Activated CD4-positive, alpha-beta T cell treated with anti-CD3 and anti-CD28 coated beads for 4 hours (primary cell): ENCODE results near the gene MBNL2.
"Not testable (repeated sequence)": the region's sequence is repeated elsewhere in the genome, so short reads cannot be mapped to it uniquely, and the experiment has no call there.

Experiments used
- DNase-seq, 2 donors: peaks; one replicate each; pipeline ENCODE4 v3.0.0-alpha.2; 2020

Gene MBNL2, protein sequence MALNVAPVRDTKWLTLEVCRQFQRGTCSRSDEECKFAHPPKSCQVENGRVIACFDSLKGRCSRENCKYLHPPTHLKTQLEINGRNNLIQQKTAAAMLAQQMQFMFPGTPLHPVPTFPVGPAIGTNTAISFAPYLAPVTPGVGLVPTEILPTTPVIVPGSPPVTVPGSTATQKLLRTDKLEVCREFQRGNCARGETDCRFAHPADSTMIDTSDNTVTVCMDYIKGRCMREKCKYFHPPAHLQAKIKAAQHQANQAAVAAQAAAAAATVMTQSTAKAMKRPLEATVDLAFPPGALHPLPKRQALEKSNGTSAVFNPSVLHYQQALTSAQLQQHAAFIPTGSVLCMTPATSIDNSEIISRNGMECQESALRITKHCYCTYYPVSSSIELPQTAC

DNA sequence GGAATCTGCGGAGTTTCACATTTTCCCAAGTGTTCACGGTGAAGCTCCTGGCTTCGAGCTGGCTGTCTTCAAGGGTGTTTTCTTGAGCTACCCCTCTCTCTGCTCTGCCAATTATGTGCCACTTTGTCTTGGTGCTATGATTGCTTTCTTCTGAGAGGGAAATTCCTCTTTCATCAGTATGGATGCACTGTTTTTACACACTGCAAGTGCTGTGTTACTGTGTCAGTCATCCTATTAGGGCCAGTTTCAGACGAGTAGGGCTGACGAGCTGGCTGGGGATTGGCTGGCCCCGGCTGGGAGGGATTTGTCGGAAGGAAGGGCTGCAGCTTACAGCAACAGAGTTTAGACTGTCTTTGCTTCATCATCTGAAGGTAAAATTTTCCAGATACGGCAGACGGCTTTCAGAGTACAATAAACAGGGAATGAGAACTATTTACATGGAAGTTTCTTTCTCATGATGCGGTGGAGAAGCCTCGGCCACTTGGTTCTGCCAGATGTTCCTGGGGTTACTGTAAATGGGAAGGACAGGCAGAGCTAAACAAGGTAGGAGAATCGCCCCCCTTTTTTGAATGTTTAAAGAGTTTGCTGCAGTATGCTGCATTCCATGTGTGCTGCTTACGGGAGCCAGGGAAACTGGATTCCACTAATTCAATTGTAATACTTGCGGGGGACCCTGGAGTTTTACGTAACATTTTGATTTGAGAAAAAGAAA, at the start of gene MBNL2:
Gene MBNL2, plus strand, starts transcription at position 345 of the 712 bp plus-strand sequence. CDS start 53,903 bp downstream, outside the sequence.
- DNase-seq, result peak; percentile 78 to 80

DNA sequence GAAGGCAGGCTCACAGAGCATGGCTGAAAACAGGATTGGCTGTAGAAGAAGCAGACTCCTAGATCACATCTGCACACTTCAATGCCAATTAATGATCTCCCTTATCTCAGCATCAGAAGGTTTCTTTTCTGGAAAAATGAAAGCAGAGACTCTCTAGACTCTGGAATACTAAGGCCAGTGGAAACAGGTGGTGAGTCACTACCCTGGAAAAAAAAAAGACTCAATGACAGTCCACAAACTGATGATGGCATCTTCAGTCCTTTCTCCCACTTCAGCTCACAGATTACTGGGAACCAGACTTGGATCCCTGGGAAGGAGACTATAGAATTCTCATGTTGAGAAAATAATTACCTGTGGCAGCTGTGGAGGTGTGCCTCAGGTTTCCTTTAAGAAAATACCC, 47.5 kb upstream of the MBNL2 start:
- no peak for DNase-seq

DNA sequence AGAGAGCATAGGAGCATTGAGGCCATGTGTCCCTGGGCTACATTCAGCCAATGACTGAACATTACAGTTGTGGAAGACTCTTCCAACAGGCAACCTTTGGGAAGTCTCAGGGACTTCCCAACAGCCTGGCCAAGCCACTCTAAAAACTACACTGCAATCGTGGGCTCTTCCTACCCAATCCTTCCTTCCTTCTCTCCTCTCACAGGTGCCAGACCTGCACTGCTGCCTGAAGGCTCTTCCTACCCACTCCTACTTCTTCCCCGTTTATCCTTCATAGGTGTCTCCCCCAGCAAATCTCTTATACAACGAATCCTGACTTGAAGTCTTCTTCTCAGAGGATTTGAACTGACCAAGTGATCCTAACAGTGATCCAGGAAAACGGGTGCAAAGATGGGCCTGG, 47.1 kb upstream of the MBNL2 start:
- no peak for DNase-seq

DNA sequence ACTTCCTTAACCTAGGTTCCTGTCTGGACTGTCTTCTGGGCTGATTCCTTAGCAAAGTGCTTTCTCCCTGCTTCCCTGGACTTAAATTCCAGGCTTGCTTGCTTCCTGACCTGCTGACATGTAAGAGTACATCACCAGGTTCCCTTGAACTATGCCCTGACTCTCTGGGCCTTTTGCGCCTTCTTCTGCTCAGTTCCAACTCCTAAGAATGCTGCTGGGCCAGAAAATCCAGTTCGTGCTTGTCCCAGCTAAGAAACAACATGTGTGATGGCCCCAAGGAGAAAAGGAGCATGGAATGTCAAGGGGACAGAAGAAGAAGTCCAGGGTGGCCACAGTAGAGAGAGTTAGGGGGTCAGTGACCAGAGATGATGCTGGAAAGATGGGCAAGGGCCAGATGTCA, 42.6 kb upstream of the MBNL2 start:
- no peak for DNase-seq

DNA sequence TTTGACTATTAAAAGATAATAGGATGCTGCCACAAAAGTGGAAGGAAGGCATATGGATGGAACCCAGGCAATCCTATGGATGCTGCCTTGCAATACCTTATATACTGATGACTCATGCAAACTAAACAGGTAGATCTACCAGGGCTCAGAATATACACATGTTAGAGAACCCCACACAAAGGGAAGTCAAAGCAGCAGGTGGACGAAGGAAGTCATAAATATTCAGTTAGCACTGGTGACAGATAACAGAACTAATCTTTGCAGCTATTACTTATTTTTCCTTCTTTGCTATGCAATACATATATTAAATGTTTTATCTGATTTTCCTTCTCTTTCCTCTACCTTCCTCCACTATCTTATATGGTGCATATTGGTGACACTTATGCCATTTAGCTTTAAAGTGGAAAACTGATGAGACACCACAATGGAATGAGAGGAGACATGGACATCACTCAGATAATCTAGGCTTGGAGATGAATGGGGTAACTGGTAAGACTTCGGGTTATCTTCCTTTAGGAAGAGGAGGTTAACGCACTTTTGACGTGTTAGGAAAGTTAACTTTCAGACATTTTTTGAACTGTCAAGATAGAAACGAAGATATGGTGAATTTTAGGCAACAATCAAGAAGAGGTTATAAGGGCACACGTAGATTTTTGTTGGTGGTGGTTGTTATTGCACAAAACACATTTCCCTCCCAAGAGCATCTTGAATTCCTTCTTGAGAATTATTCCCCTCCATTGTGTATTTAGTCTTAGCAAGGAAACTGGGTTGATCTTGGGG, 39.8 kb upstream of the MBNL2 start:
- DNase-seq, result no peak

DNA sequence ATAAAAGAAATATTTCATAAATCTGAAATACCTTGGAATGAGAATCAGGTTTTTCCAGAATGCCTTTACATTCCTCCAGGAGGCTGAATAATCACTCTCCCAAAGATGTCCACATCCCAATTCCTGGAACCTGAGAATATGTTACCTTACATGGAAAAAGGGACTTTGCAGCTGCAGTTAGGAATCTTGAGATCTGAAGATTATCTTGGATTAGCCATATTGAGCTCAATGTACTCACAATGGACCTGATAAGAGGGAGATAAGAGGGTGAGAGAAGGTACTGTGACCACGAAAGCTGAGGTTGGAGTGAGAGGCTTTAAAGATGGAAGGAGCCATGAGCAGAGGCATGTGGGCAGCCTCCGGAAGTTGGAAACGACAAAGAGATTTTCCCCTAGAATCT, 36.8 kb upstream of the MBNL2 start:
- no peak for DNase-seq

DNA sequence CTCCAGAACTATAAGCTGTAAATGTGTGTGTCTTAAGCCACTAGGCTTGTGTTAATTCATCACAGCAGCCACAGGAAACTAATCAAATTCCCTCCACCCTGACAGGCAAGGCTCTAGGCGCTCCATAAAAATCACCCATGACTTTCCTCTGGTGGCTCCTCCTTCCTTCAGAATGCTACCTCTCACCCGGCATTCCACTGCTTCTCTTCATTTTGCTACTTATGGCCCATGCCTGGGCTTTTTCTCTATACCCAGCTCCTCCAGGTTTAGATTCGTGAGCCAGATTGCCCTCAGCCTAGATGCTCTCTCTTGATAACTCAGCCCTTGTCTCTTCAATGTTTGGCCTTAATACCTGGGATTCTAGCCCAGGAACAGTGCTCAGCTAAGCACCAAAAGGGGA, 36.4 kb upstream of the MBNL2 start:
- no peak for DNase-seq

DNA sequence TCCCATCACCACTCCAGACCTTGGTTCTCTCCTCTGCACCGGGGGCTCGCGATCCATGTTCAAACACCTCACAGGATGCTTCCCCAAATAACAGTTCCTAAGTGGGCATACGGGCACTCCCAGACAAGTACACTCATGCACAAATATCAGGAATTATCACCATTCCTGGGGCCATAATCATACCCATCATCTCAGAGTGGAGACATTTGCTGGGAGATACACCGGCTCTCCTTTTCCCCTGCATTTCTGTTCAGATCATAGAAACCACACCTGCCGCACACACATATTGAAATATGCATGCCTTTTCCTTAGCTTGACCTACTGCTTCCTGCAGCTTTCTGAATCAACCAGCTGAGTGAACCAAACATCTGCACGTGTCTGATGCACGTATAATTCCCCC, 33.9 kb upstream of the MBNL2 start:
- no peak for DNase-seq

DNA sequence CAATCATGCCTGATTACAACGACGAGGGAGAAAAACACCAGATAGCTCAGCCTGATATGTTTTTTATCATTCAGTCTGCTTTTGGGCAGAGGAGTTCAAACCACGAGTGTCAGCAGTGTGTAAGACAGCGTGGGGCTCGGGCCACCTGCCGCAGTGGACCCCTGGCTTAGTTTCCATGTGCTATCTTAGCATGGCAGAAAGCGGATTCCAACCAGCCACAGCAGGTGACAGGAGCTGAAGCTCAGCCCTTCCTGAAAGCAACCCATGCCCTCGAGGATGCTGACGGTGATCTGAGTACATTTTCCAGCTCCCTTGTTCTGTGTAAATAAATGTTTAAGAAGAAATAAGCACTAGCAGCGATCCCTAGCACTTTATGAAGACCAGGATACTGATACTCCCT, 32.2 kb upstream of the MBNL2 start:
- DNase-seq, result no peak

DNA sequence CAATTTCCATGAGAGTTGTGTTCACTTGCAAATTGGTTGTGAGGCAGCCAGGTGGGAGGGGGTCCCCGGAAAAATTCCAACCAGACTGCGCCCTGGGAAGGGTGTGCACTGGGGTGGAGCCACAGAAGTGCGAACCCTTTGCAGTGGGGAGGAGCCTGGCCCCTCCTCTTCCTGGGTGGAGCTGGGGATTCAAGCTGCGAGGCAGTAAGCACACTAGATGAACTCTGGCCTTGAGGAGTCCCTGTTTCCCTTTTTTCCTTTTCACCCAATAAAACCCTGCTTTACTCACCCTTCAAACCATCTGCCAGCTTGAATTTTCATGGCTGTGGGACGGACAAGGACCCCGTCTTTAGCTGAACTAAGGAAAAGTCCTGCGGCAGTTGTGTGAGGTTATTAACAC, 31.0 kb upstream of the MBNL2 start:
- no peak for DNase-seq

DNA sequence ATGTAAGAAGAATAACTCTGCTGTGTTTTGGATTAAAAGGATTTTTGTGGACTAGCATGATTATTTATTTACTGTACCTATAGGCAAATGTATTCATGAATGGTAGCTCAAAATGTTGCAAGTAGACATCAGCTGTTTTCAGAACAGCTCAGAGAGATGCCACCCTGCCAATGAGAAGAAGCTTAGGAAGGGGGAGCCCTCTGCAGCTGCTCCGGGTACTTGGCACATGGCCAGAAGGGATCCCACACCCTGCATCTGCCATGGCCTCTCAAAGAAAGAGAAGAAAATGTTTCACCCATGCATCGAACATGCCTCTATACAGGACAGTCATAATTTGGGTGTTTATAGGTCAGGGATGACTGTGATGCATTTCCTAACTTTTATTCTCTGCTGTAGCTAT, 30.5 kb upstream of the MBNL2 start:
- no peak for DNase-seq

DNA sequence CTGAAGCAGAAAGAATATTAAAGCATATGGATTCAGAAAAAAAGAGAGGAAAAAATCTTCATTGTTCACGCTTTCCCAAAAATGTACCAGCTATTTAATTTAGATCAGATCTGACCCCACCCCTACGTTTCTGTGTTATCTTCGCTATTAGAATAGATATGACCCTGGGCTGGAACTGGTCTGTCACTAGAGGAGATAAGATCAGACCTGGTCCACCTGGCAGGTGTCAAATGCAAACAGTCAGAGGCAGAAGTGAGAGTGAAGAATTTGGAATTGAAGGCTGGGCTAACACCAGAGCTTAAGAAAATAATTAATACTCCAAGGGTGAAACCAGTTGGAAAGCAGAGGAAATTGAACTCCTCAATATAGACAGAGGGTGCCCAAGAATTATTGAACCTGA, 30.0 kb upstream of the MBNL2 start:
- DNase-seq, result no peak

DNA sequence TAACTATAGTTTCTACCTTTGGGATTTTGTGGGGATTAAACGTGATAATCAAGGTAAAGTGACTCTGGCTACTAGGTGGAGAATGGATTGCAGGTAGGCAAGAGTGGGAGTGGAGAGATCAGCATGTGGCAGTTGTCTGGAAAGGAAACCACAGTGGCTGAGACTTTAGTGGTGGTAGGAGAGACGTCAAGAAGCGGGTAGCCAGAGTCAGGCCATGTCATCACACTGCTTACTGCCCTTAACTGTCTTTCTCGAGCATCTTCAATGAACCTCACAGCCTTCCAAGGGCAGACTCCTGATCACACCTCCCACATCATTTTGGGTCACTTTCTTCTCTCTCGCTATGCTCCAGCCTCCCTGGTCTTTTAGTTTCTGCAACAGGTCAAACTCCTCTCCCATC, 28.6 kb upstream of the MBNL2 start:
- DNase-seq, result no peak

DNA sequence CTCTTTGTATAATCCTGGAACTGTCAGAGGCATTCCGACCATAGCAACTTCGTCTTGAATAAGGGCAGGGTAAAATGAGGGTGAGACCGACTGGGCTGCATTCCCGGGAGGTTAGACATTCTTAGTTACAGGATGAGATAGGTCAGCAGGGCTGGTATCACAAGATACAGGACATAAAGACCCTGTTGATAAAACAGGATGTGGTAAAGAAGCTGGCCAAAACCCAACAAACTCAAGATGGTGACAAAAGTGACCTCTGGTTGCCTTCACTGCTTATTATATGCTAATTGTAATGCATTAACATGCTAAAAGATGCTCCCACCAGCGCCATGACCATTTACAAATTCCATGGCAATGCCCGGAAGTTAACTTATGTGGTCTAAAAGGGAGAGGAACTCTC, 27.7 kb upstream of the MBNL2 start:
- DNase-seq, result no peak

DNA sequence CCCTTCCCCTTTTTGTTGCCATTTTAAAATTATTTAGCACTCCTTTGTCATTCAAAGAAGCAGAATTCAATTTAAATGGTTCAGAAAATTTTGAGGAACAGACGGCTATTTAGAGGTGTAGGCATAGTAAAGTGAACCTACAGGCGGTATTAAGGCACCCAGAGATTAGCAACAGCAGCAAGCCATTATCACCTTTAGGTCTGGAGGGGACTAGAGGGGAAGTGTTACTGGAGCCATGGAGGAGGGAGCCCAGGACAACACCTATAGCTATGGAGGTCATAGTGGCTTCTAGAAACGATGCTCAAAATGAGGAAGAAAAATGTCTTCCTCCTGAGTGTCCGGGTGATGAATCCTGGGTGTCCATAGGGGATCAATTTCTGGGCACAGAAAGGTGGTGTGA, 25.8 kb upstream of the MBNL2 start:
- no peak for DNase-seq

DNA sequence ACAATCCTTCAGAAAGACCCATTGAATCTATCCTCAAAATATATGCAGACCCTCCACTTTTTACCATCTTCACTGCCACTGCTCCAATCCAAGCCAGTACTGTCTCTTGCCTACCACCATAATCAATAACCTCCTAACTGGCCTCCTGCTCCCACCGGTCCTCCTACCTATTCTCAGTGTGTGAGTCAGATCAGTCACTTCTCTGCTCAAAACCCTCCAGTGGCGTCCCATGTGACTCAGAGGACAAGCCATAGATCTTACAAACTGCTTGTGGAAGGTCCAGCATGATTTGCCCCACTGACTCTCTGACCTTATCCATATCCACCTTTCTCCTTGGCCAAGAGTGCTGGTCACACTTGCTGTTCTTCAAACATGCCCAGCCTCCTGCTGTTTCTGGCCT, 23.4 kb upstream of the MBNL2 start:
- no peak for DNase-seq

DNA sequence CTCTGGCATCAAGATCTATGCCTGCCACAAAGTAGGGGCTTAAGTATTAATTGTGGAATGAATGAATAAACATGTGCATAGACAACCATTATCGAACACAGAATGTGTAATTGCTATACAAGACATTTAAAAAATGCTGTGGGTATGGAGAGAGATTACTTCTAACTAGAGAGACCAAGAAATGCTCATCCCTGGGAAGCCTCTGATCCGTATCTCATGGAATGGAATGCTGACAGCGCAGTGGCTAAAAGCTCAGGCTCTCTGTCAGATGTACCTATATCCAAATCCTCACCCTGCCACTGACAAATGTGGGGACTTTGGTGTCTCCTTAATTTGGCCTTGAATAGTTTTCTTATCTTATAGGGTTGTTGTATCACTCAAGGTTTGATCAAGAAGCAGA, 22.7 kb upstream of the MBNL2 start:
- no peak for DNase-seq

DNA sequence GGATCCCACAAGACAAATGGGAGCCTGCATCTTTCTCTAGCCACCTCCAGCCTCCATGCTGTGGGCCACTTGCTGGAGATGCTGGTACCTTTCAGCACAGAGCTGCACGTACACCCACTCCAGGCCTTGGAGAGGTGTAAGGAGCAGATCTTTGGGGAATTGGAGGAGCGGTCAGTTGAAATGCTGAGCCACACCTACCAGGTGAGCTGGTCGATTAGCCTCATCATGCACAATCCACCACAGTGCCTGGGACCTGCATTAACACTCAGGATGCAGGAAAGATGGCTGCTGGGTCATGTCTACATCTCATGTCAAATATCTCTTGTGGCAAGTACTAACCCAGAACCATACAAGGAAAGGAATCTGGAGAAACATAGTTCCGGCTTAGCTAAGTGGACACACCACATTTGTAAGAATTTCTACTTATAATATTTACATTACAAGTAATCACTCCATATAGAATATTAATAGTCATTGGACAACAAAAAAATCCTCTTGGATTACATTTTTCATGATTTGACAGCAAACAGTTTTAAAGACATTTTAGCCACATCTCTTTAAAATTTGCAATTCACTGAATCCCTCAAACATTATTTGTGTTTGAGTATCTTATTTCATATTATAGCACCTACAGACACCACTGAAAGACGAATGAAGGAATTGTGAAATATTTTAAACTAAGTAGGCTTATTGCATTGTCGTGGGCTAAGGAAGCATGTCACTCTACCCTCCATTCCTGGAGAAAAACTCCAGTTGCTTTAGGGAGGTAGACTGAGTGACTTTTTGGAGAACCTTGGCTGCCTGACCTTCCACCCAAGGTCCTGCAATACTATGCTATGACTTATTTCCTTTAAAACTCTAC, 21.8 kb upstream of the MBNL2 start:
- no peak for DNase-seq

DNA sequence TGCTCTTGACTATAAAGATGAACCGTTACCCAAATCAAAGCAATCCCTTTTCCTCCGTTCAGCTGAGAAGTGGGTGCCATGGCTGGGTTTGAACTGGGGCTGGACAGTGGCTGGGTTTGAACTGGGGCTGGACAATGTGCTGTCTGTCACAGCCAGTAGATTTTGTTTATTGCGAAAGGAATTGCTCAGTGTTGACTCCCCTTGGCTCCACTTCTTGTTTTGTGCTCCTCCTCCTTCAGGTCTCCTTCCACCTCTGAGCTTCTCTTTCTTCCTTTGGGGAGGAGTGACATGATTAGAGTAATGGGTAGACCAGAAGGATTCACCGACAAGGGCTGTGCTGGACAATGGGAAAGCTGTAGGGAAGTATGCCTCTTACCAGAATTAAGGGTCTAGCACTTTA, 19.4 kb upstream of the MBNL2 start:
- no peak for DNase-seq

DNA sequence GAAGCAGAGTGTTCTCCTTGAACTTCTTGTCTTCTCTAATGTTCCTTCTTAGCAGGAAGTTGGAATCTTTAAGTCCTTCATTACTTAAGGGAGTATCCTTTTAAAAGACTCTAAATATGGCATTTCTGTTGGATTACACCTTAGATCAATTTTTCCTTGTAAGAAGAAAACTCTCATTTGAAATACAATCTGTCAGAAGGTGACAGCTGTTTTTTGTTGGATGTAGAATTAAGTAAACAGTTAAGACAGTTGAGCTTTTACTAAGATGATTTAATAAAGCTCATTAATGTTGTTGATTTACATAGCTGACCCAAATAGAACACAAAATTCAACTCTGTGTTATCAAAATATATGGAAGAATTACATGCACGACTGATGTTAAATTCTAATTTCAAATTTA, 16.7 kb upstream of the MBNL2 start:
- no peak for DNase-seq

DNA sequence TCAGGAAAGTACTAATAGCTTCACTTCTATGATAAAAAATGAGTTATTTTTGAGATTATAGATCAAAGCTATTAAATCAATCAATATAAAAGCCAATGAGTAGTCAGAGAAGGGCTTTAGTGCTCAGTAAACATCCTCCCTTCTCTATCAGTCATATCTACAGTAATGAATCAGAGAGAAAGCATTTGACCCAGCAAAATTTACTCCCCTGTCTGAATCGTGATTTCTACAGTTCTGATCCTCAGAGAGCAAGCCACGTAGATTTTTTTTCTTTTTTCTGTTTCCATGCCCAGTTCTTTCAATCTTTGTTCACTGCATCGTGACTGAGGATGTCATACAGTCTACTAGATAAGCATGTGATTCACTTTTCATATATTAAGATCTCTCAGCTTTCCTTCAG, 16.2 kb upstream of the MBNL2 start:
- DNase-seq, result no peak

DNA sequence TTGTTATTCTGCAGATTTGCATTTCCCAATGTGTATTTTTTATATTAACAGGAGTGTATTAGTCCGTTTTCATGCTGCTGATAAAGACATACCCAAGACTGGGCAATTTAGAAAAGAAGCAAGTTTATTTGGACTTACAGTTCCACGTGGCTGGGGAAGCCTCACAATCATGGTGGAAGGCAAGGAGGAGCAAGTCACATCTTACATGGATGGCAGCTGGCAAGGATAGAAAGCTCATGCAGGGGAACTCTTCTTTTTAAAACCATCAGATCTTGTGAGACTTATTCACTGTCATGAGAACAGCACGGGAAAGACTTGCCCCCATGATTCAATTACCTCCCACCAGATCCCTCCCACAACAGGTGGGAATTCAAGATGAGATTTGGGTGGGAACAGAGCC, 14.9 kb upstream of the MBNL2 start:
- not testable (repeated sequence) for DNase-seq

DNA sequence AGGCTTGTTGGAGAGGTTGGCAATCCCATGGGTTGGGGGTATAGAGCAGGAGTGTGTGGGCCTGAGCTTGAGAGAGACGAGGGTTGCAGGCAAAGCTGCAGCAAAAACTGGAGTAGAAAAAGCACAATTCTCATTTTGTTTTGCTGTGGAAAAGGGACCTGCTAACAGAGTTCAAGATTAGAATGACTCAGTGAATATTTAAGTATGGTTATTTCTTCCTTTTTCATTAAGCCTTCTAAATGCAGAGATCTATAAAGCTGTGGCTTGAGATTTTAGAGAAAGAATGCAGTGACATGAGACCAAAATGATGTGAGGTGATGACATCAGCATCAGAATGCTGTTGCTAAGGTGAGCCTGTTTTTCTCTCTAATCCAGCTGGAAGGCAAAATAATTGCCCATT, 10.8 kb upstream of the MBNL2 start:
- no peak for DNase-seq
